Common myeloid progenitor, CD34-positive (primary cell): ENCODE measurements around the gene AGA.

ENCODE experiments used
- CTCF ChIA-PET: fragments of 350-600 bp; sonication (Branson Sonifier 250); formaldehyde crosslinking; loops from one replicate; lab custom pipeline; 2021; ENCODE audit warnings: antibody characterized with exemption; lab: Charles Lee
- POLR2A ChIA-PET: fragments of 350-600 bp; sonication (Branson Sonifier 250); formaldehyde crosslinking; loops from one replicate; lab custom pipeline; 2021; ENCODE audit warnings: antibody characterized with exemption; lab: Charles Lee
- DNase-seq, 3 donors: peaks; one replicate each; pipeline versions ENCODE4 v3.0.0 to v3.0.0-alpha.2; 2013
- H3K27ac ChIP-seq, 2 experiments: 1 replicate in 1 of 2; 2 replicates in 1 of 2; pipeline ENCODE4 v1.7.0; 2013; ENCODE audit warnings: inconsistent platforms in 2 of 2, low read length in 2 of 2, mild to moderate bottlenecking in 2 of 2, low read depth in 1 of 2, moderate library complexity in 1 of 2; ENCODE audit not compliant: severe bottlenecking in 2 of 2, insufficient read depth in 1 of 2, poor library complexity in 1 of 2
- H3K27me3 ChIP-seq, 5 experiments: replicated peaks in 2 of 5; 1 replicate in 3 of 5; 2 replicates in 2 of 5; pipeline versions ENCODE4 v1.6.1 to v1.7.0; 2013; ENCODE audit warnings: low read length in 4 of 5, mild to moderate bottlenecking in 2 of 5, moderate library complexity in 2 of 5, inconsistent platforms in 1 of 5; ENCODE audit not compliant: insufficient read depth in 5 of 5, control insufficient read depth in 4 of 5
- H3K36me3 ChIP-seq, 4 experiments: 1 replicate in 2 of 4; 2 replicates in 2 of 4; pipeline versions ENCODE4 v1.6.1 to v1.7.0; 2013; ENCODE audit warnings: low read length in 3 of 4, control low read depth in 1 of 4, mild to moderate bottlenecking in 1 of 4; ENCODE audit not compliant: control insufficient read depth in 4 of 4, insufficient read depth in 4 of 4
- H3K4me1 ChIP-seq, 4 experiments: 1 replicate in 3 of 4; 2 replicates in 1 of 4; pipeline versions ENCODE4 v1.6.1 to v1.7.1; 2013; ENCODE audit warnings: low read length in 3 of 4, mild to moderate bottlenecking in 3 of 4, control low read depth in 1 of 4, inconsistent platforms in 1 of 4, moderate library complexity in 1 of 4; ENCODE audit not compliant: control insufficient read depth in 4 of 4, insufficient read depth in 4 of 4; ENCODE audit errors: control extremely low read depth in 1 of 4
- H3K4me3 ChIP-seq, 7 experiments: 1 replicate in 4 of 7; 2 replicates in 3 of 7; pipeline versions ENCODE4 v1.5.1 to v1.7.0; 2013; ENCODE audit warnings: mild to moderate bottlenecking in 7 of 7, low read length in 6 of 7, moderate library complexity in 6 of 7, inconsistent platforms in 2 of 7, low read depth in 2 of 7, control low read depth in 1 of 7; ENCODE audit not compliant: insufficient read depth in 4 of 7, control insufficient read depth in 1 of 7; ENCODE audit errors: extremely low read depth in 1 of 7
- H3K9me3 ChIP-seq, 5 experiments: 1 replicate in 4 of 5; 2 replicates in 1 of 5; pipeline versions ENCODE4 v1.6.1 to v1.7.1; 2013; ENCODE audit warnings: low read length in 4 of 5, mild to moderate bottlenecking in 2 of 5, inconsistent platforms in 1 of 5, low read depth in 1 of 5, moderate library complexity in 1 of 5; ENCODE audit not compliant: control insufficient read depth in 4 of 5, insufficient read depth in 2 of 5; ENCODE audit errors: control extremely low read depth in 1 of 5
- WGBS: methylation state at CpG from one replicate; pipeline ENCODE4 v1.1.5; 2013; ENCODE audit not compliant: insufficient coverage; 5-methylcytosine and 5-hydroxymethylcytosine counted together

AGA gene

DNA sequence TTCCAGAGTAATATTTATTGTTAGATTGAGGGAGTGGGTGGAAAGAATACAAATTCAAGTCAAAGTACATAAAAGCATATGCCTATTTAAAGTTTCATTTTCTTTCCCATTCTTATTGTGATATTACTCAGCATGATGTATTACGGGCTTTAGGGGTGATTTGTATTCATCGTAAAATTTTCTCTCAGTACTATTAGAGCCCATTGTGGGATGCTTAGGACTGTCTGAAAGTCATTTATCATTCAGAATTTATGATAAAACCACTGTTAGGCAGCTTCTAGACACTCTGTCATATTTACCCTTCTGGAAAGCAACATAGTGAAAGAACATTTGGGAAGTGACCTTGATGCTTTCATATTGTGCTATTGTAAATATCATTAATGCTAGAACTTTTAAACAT, 45.9 kb downstream of the AGA start:
- H3K27ac ChIP-seq, result no peak overlapping the region
- H3K4me1 ChIP-seq, result peaks cover 0 to 11% (median 4%) of the 10 kb centered on the region in 4 experiments
- H3K9me3 ChIP-seq, result peaks cover 0 to 6% (median 0%) of the 10 kb centered on the region in 5 experiments
- no peaks in the 10 kb centered on the region for H3K27me3 ChIP-seq
- no peaks in the 10 kb centered on the region for H3K36me3 ChIP-seq
- no CpG with 5 or more reads among the region's 2 CpGs for WGBS
- ChIA-PET CTCF (no interaction called here), POLR2A (no interaction called here)
- no peak for DNase-seq
- no peak overlapping the region for H3K4me3 ChIP-seq

- ChIA-PET POLR2A (no interaction called here), CTCF (no interaction called here)
- Histone ChIP-seq H3K36me3 (no peaks in the 10 kb centered on the region), H3K4me3 (no peak overlapping the region), H3K27me3 (no peaks in the 10 kb centered on the region), H3K9me3 (peaks cover 0 to 6% (median 0%) of the 10 kb centered on the region in 5 experiments), H3K4me1 (peaks cover 0 to 7% (median 0%) of the 10 kb centered on the region in 4 experiments), H3K27ac (no peak overlapping the region)
- peak; percentile 26 to 55 (median 33) for DNase-seq
- 45% methylated on average over 3 of the region's 8 CpGs for WGBS
Observed at GRCh38 chr4:177393236-177393635, 49.0 kb downstream of the AGA start.

DNA sequence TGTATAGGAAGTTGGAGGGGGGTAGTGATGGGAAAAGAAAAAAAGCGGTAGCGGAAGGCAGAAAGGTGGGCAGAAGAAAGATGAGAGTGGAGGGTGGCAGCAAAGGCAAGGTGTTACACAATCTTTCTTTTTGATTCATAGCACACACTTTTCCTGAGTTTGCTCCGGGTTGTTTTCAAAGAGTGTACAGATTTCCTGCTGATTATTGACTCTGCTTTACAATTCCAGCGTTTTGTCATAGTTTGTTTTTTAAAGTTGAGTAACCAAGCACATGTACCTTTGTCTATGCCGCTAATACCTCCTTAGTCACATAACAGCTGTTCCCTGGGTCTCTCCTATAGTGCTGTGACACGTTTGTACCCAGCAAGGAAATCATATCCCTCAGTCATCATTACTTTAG, 50.3 kb downstream of the AGA start:
- Histone ChIP-seq H3K27me3 (no peaks in the 10 kb centered on the region), H3K4me1 (peaks cover 0 to 7% (median 0%) of the 10 kb centered on the region in 4 experiments), H3K27ac (no peak overlapping the region), H3K4me3 (no peak overlapping the region), H3K9me3 (no peaks in the 10 kb centered on the region), H3K36me3 (no peaks in the 10 kb centered on the region)
- WGBS, result 97% methylated on average over 5 of the region's 6 CpGs
- no peak for DNase-seq
- CTCF ChIA-PET, result interaction anchor here (1.5 kb wide), 1 partner anchor 11 kb away, joined by 3 read pairs; no protein-coding TSS in a partner anchor
- POLR2A ChIA-PET, result interaction anchor here (1.7 kb wide), 1 partner anchor 12 kb away, joined by 3 read pairs; no protein-coding TSS in a partner anchor

- ChIA-PET POLR2A (interaction anchor here (1.7 kb wide), 1 partner anchor 11 kb away, joined by 3 read pairs; no protein-coding TSS in a partner anchor), CTCF (interaction anchor here (1.5 kb wide), 1 partner anchor 12 kb away, joined by 3 read pairs; no protein-coding TSS in a partner anchor)
Observed at GRCh38 chr4:177391287-177391686, 51.0 kb downstream of the AGA start.

DNA sequence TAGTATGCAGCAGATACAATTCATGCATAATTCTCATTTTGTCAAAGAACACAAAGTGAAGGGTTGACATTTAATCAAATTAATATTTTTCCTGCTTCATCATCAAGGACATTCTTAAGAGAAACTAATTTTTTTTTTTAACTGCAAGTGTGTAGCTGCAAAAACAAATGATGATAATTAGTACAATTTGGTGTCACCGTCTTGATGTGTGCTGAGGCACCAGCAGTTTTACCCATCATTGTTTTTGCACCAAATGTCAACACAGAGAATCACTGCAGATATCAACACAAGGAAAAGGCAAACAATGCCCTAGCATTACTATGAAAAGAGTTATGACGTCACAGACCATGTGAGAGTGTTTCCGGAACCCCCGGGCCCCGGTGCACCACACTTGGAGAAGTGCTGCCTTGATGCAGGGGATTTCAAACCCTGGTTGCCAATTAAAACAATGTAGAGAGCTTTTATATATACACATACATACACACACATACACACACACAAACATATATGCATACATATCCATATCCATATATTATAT, 55.9 kb downstream of the AGA start:
- no peak for DNase-seq
- no peak overlapping the region for H3K27ac ChIP-seq
- no peaks in the 10 kb centered on the region for H3K36me3 ChIP-seq
- H3K4me3 ChIP-seq, result no peak overlapping the region
- H3K4me1 ChIP-seq, result no peaks in the 10 kb centered on the region
- H3K9me3 ChIP-seq, result no peaks in the 10 kb centered on the region
- POLR2A ChIA-PET, result no interaction called here
- CTCF ChIA-PET, result no interaction called here
- no peaks in the 10 kb centered on the region for H3K27me3 ChIP-seq
- 90% methylated on average over 4 of the region's 5 CpGs for WGBS

More at GRCh38 chr4:177391287-177391686, 51.0 kb downstream of the AGA start:
- H3K4me3 ChIP-seq, result no peak overlapping the region
- no CpG with 5 or more reads among the region's 3 CpGs for WGBS
- no peaks in the 10 kb centered on the region for H3K36me3 ChIP-seq
- no peak for DNase-seq
- no peaks in the 10 kb centered on the region for H3K27me3 ChIP-seq
- no peaks in the 10 kb centered on the region for H3K9me3 ChIP-seq
- H3K27ac ChIP-seq, result no peak overlapping the region
- peaks cover 0 to 7% (median 0%) of the 10 kb centered on the region in 4 experiments for H3K4me1 ChIP-seq

DNA sequence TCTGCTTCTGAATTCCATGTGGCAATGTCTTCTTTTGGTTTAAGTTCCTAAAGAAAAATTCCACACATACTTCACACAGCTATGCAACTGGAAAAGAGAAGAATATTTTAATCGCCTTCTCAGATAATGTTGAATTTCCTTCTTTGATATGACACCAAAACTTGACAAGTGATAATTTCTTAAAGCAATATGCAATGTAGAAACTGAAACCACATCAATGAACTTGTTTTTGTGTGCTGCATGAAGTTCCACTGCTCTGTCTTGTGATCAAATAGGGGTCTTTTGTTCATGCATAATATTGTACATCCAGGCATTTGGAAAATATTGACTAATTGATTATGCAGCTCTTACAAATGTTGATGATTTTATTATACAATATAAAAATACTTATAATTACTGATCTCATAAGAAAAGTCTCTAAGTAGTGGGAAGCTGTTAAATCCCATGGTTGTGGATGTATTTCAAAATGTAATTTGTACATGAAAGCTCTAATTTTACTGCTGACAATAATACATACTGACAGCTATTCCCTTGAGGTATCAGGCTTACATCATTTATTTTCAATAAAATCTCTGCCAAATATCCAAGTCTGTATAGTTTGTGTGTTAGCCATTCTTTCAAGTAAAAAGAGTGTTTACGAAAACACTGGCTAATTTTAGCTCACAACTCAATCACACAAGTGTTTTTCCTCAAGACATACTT, 56.5 kb downstream of the AGA start:
- no peaks in the 10 kb centered on the region for H3K36me3 ChIP-seq
- no peak for DNase-seq
- H3K27ac ChIP-seq, result no peak overlapping the region
- H3K9me3 ChIP-seq, result no peaks in the 10 kb centered on the region
- POLR2A ChIA-PET, result no interaction called here
- H3K4me1 ChIP-seq, result no peaks in the 10 kb centered on the region
- no peak overlapping the region for H3K4me3 ChIP-seq
- no CpG with 5 or more reads among the region's 2 CpGs for WGBS
- CTCF ChIA-PET, result no interaction called here
- no peaks in the 10 kb centered on the region for H3K27me3 ChIP-seq

GRCh38 chr4:177384856-177385397, 57.3 kb downstream of the AGA start:
- no peak overlapping the region for H3K27ac ChIP-seq
- H3K27me3 ChIP-seq, result no peaks in the 10 kb centered on the region
- POLR2A ChIA-PET, result no interaction called here
- no peak overlapping the region for H3K4me3 ChIP-seq
- H3K4me1 ChIP-seq, result no peaks in the 10 kb centered on the region
- no peak for DNase-seq
- CTCF ChIA-PET, result no interaction called here
- H3K9me3 ChIP-seq, result no peaks in the 10 kb centered on the region
- no peaks in the 10 kb centered on the region for H3K36me3 ChIP-seq
- WGBS, result 100% methylated on average over 3 of the region's 4 CpGs
